ENCODE data around the gene UST.

DNA sequence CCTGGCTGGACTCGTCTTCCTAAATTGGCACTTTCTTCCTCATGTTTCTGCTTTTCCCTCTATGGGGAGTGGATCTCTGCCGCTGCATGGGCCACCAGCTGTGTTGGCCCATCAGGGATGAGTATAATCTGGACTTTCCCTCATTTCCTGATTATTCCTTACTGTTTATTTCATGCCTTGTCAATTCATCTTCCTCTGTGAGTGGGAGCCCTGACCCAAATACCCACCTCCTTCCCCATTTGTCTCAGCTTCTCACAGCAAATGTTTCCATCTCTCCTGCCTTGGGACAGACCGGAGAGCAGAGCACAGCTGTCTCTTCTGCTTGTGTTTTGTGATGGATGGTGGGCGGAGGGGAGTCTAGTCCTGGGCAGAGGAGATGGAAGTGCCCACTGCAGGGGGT, 212.7 kb downstream of the UST start:
- TF ChIP-seq, protein P1, sequence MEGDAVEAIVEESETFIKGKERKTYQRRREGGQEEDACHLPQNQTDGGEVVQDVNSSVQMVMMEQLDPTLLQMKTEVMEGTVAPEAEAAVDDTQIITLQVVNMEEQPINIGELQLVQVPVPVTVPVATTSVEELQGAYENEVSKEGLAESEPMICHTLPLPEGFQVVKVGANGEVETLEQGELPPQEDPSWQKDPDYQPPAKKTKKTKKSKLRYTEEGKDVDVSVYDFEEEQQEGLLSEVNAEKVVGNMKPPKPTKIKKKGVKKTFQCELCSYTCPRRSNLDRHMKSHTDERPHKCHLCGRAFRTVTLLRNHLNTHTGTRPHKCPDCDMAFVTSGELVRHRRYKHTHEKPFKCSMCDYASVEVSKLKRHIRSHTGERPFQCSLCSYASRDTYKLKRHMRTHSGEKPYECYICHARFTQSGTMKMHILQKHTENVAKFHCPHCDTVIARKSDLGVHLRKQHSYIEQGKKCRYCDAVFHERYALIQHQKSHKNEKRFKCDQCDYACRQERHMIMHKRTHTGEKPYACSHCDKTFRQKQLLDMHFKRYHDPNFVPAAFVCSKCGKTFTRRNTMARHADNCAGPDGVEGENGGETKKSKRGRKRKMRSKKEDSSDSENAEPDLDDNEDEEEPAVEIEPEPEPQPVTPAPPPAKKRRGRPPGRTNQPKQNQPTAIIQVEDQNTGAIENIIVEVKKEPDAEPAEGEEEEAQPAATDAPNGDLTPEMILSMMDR (IDR thresholded peaks at IDR 0.05): no peak
- TF ChIP-seq POLR2A (IDR thresholded peaks at IDR 0.05) (no peak), EP300 (IDR thresholded peaks at IDR 0.05) (no peak), POLR2AphosphoS5 (IDR thresholded peaks at IDR 0.05) (no peak)
